ENCODE results near the gene SAE1.

The SAE1 gene

GRCh38 chr19:47221890-47222289 lies 91.3 kb downstream of the SAE1 start:
- no peak for TF ChIP-seq CTCF (IDR thresholded peaks at IDR 0.05; ENCODE audit: control insufficient read depth, insufficient read depth, low read depth, low read length, missing control alignments)
- H3K4me3 ChIP-seq (ENCODE audit: control insufficient read depth, low read depth, low read length) = no peak overlapping the region
- DNase-seq (ENCODE audit: low read depth) = no peak

GRCh38 chr19:47225746-47226425 lies 95.3 kb downstream of the SAE1 start:
- TF ChIP-seq CTCF (IDR thresholded peaks at IDR 0.05; ENCODE audit: control insufficient read depth, insufficient read depth, low read depth, low read length, missing control alignments) = no peak
- DNase-seq (ENCODE audit: low read depth) = no peak

GRCh38 chr19:47226426-47227351 lies 96.1 kb downstream of the SAE1 start:
- TF ChIP-seq CTCF (IDR thresholded peaks at IDR 0.05; ENCODE audit: control insufficient read depth, insufficient read depth, low read depth, low read length, missing control alignments) = no peak
- H3K4me3 ChIP-seq (ENCODE audit: control insufficient read depth, low read depth, low read length) = peak overlapping the region; percentile 93
- DNase-seq (ENCODE audit: low read depth) = no peak

More at GRCh38 chr19:47225746-47226425, 95.3 kb downstream of the SAE1 start:
- H3K4me3 ChIP-seq (ENCODE audit: control insufficient read depth, low read depth, low read length) = peak overlapping the region; percentile 93

GRCh38 chr19:47227352-47228167 lies 96.9 kb downstream of the SAE1 start:
- peak; percentile 80 for DNase-seq (ENCODE audit: low read depth)
- no peak for TF ChIP-seq CTCF (IDR thresholded peaks at IDR 0.05; ENCODE audit: control insufficient read depth, insufficient read depth, low read depth, low read length, missing control alignments)
- H3K4me3 ChIP-seq (ENCODE audit: control insufficient read depth, low read depth, low read length) = peak overlapping the region; percentile 93

- TF ChIP-seq CTCF (IDR thresholded peaks at IDR 0.05; ENCODE audit: control insufficient read depth, insufficient read depth, low read depth, low read length, missing control alignments) = no peak
- no peak for DNase-seq (ENCODE audit: low read depth)
Measured at GRCh38 chr19:47228168-47228936, 97.7 kb downstream of the SAE1 start.

More at GRCh38 chr19:47228168-47228936, 97.7 kb downstream of the SAE1 start:
- peak overlapping the region; percentile 93 for H3K4me3 ChIP-seq (ENCODE audit: control insufficient read depth, low read depth, low read length)

Data from AG09309 (cell line).